Right lobe of liver (tissue), 6 donors: ENCODE data around the gene AKR1C1. TPM values are rescaled to one million over a fixed set of nuclear protein-coding genes. Genes with fewer than 3 reads are reported as not detected.
"Not testable (repeated sequence)": the region's sequence is repeated elsewhere in the genome, so short reads cannot be mapped to it uniquely, and the experiment has no call there.

Experiments
- ATAC-seq, 4 donors: fragments of 200-7000 bp; cut with Tn5 transposase; one replicate each; pipeline ENCODE4 v1.9.1; 2020; ENCODE audit warnings: mild to moderate bottlenecking in 4 of 4, moderate library complexity in 4 of 4
- DNase-seq, 3 donors: peaks; one replicate each; pipeline ENCODE4 v3.0.0-alpha.2; 2020
- H3K27ac ChIP-seq, 3 donors: fragments of 200-600 bp; one replicate each; pipeline ENCODE4 v1.8.0; 2022
- H3K27me3 ChIP-seq, 2 donors: fragments of 200-600 bp; one replicate each; pipeline ENCODE4 v1.8.0; 2022
- H3K36me3 ChIP-seq, 4 donors: fragments of 200-600 bp; sonication (generic) in 1 of 4; one replicate each; pipeline versions ENCODE4 v1.5.1 to v1.8.0; 2017 to 2022; ENCODE audit warnings: control low read depth in 1 of 4
- H3K4me1 ChIP-seq, 4 donors: fragments of 200-600 bp; sonication (generic) in 1 of 4; one replicate each; pipeline versions ENCODE4 v1.5.1 to v1.8.0; 2017 to 2022; ENCODE audit warnings: control low read depth in 1 of 4
- H3K4me3 ChIP-seq, 3 donors: fragments of 200-600 bp; one replicate each; pipeline ENCODE4 v1.8.0; 2022
- H3K9me3 ChIP-seq, 4 donors: fragments of 200-600 bp; sonication (generic) in 1 of 4; one replicate each; pipeline versions ENCODE4 v1.5.1 to v1.8.0; 2017 to 2022; ENCODE audit warnings: control low read depth in 1 of 4
- POLR2A ChIP-seq: fragments of 450-650 bp; IDR thresholded peaks from one replicate; pipeline ENCODE4 v1.6.1; 2017; ENCODE audit warnings: antibody characterized with exemption, mild to moderate bottlenecking
- WGBS: methylation state at CpG from one replicate; pipeline ENCODE4 v1.1.6; 2018; ENCODE audit warnings: low coverage, low lambda C conversion rate; ENCODE audit not compliant: insufficient coverage; ENCODE audit errors: missing lambda C conversion rate; 5-methylcytosine and 5-hydroxymethylcytosine counted together
- intact Hi-C, 2 donors: fragments of 100-400 bp; cut with DNase I; formaldehyde crosslinking; loops; one replicate each; pipeline versions ENCODE4 v1.11.2 to v1.14.1; 2022
- long read RNA-seq: library from polyadenylated mRNA; unstranded; transcript quantifications from one replicate; pipeline ENCODE4 v2.0.0, GENCODE V29; 2019
- total RNA-seq, 6 experiments: library from RNA; depleted of rRNA in 2 of 6; stranded (reverse); fragments of >200 nt in 2 of 6; fragmentation: NEBNext Ultra II Directional in 3 of 6; extraction: Animal tissue kit (Norgen Biotek cat#: 25700) in 3 of 6; gene quantifications; one replicate each; pipeline versions ENCODE4 v1.1.0 to v1.2.4, GENCODE V29; 2016 to 2023
- TF ChIP-seq, protein P1 (sequence below), 4 donors: fragments of 200-600 bp in 3 of 4; fragments of 450-650 bp in 1 of 4; IDR thresholded peaks; one replicate each; pipeline versions ENCODE4 v1.5.1 to v1.8.0; 2016 to 2022; ENCODE audit warnings: antibody characterized with exemption in 4 of 4, mild to moderate bottlenecking in 2 of 4
- donor health status: DM: no; HTN: yes; CAD: no.
- donor health status: DM: no; HTN: no; CAD: no.
- donor health status: DM: no; HTN: no; CAD: no.
- donor health status: DM: no; HTN: yes; CAD: no.
- donor health status: DM: no; HTN: yes; CAD: no.

Gene AKR1C1
- 1,000 to 10,000 TPM in 1 of 6 experiments, 100 to 1,000 TPM in 5; 347 to 1,090 (median 533) TPM for total RNA-seq
- long read RNA-seq, full-length matches to known transcripts = 57 of 114 reads
- long read RNA-seq, partial matches to known transcripts = 48 of 114 reads
- long read RNA-seq, other reads (novel, unspliced or antisense) = 9 of 114 reads

GRCh38 chr10:4962876-4963814 lies at the start of gene AKR1C1:
Gene AKR1C1 (plus strand): TSS chr10:4963415. CDS start chr10:4963445, 30 bp downstream.
- Histone ChIP-seq H3K27ac (peak within 1 kb of the TSS; percentile 59 to 86 (median 85)), H3K36me3 (peaks cover 0 to 19% (median 1%) of the 10 kb centered on the region in 4 donors), H3K4me3 (peak within 1 kb of the TSS; percentile 30 to 60 (median 49))
- H3K4me1 ChIP-seq, H3K9me3 ChIP-seq, H3K27me3 ChIP-seq, intact Hi-C loops: not testable (repeated sequence)
- WGBS = 11% methylated on average over 5 of the region's 7 CpGs
- peak; percentile 87 for TF ChIP-seq POLR2A
- DNase-seq (peak in 1 of 3 donors; percentile 74), ATAC-seq (peak; percentile 80 to 98 (median 94))

DNA sequence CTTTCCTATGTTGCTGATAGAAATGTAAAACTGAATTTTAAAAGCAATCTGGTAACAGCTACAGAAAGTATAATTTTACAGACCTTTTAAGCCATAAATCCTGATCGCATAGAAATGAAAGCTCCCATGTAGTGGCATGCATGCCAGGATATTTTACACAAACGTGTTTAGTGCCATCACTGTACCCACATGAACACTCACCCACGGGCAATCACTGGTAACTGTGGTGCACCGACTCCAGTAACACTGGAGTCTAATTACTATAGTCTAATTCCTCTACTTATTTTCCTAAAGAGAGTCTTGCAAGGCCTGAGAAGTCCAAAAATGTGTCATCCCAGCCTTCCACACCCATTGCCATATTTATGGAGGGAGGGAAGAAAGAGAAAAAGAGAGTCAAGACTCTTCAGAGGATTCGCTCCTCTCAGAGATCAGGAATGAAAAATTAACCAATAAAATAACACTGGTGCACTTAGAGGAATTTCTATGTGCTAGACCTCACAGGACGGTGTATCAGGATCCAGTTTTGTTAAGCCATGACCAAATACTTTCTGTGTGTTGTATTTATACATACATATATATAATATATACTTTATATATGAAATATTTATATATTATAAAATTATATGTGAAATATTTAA lies 48.9 kb upstream of the AKR1C1 start:
- Histone ChIP-seq H3K36me3 (no peaks in the 10 kb centered on the region), H3K27me3 (no peaks in the 10 kb centered on the region), H3K4me3 (peak overlapping the region; percentile 1 to 63 (median 42)), H3K4me1 (peaks cover 0 to 4% (median 2%) of the 10 kb centered on the region in 4 donors), H3K27ac (peak overlapping the region; percentile 67 to 89 (median 86)), H3K9me3 (no peaks in the 10 kb centered on the region)
- TF ChIP-seq, protein P1, sequence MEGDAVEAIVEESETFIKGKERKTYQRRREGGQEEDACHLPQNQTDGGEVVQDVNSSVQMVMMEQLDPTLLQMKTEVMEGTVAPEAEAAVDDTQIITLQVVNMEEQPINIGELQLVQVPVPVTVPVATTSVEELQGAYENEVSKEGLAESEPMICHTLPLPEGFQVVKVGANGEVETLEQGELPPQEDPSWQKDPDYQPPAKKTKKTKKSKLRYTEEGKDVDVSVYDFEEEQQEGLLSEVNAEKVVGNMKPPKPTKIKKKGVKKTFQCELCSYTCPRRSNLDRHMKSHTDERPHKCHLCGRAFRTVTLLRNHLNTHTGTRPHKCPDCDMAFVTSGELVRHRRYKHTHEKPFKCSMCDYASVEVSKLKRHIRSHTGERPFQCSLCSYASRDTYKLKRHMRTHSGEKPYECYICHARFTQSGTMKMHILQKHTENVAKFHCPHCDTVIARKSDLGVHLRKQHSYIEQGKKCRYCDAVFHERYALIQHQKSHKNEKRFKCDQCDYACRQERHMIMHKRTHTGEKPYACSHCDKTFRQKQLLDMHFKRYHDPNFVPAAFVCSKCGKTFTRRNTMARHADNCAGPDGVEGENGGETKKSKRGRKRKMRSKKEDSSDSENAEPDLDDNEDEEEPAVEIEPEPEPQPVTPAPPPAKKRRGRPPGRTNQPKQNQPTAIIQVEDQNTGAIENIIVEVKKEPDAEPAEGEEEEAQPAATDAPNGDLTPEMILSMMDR (IDR thresholded peaks at IDR 0.05) = no peak
- no peak for TF ChIP-seq POLR2A
- intact Hi-C loops = no loop called here
- ATAC-seq (peak; percentile 62 to 83 (median 72)), DNase-seq (no peak)
- WGBS = 29% methylated on average over 6 of the region's 6 CpGs

- 57% methylated on average over 3 of the region's 3 CpGs for WGBS
- H3K4me3 ChIP-seq = peak overlapping the region; percentile 25 to 63 (median 53)
- no peaks in the 10 kb centered on the region for H3K9me3 ChIP-seq
- H3K27me3 ChIP-seq = no peaks in the 10 kb centered on the region
- ATAC-seq (peak; percentile 62 to 87 (median 78)), DNase-seq (no peak)
- H3K4me1 ChIP-seq = peaks cover 0 to 10% (median 2%) of the 10 kb centered on the region in 4 donors
- H3K36me3 ChIP-seq = no peaks in the 10 kb centered on the region
- H3K27ac ChIP-seq = peak overlapping the region; percentile 72 to 85 (median 83)
- TF ChIP-seq, protein P1 (IDR thresholded peaks at IDR 0.05) = no peak
- TF ChIP-seq POLR2A = peak; percentile 74
- intact Hi-C loops = no loop called here
Observed at GRCh38 chr10:4916086-4916716, 47.0 kb upstream of the AKR1C1 start.

GRCh38 chr10:4918236-4918635 lies 45.0 kb upstream of the AKR1C1 start:
- intact Hi-C loops = no loop called here
- 83% methylated on average over 1 of the region's 1 CpG for WGBS
- ATAC-seq = no peak

GRCh38 chr10:4924482-4924881 lies 38.7 kb upstream of the AKR1C1 start:
- H3K27ac ChIP-seq, intact Hi-C loops, DNase-seq, H3K4me1 ChIP-seq, H3K4me3 ChIP-seq, H3K36me3 ChIP-seq, H3K9me3 ChIP-seq, H3K27me3 ChIP-seq, ATAC-seq: not testable (repeated sequence)

More at GRCh38 chr10:4918236-4918635, 45.0 kb upstream of the AKR1C1 start:
- no peaks in the 10 kb centered on the region for H3K9me3 ChIP-seq
- no peaks in the 10 kb centered on the region for H3K36me3 ChIP-seq
- DNase-seq = no peak
- H3K4me1 ChIP-seq = peaks cover 0 to 5% (median 2%) of the 10 kb centered on the region in 4 donors
- no peak overlapping the region for H3K4me3 ChIP-seq
- TF ChIP-seq, protein P1 (IDR thresholded peaks at IDR 0.05) = no peak
- no peak for TF ChIP-seq POLR2A
- H3K27ac ChIP-seq = no peak overlapping the region
- H3K27me3 ChIP-seq = no peaks in the 10 kb centered on the region
